Pancreas (tissue), 10 donors: Measurements from ENCODE around the gene DRAM2. TPM values are rescaled to one million over a fixed set of nuclear protein-coding genes. Genes with fewer than 3 reads are reported as not detected.

Experiments used
- ATAC-seq, 4 donors: fragments of 200-7000 bp; cut with Tn5 transposase; one replicate each; pipeline versions ENCODE4 v1.8.0 to v1.9.1; 2020; ENCODE audit warnings: mild to moderate bottlenecking in 4 of 4, moderate library complexity in 4 of 4
- DNase-seq, 6 donors: peaks; one replicate each; pipeline ENCODE4 v3.0.0-alpha.2; 2020
- FAIRE-seq: peaks from 2 replicates; lab custom pipeline; 2012; peaks lifted over from hg19 to GRCh38; lab: Jason Lieb, UNC
- H3K27ac ChIP-seq, 4 donors: fragments of 200-600 bp; sonication (generic); 1 replicate in 3 of 4; 2 replicates in 1 of 4; pipeline versions ENCODE4 v1.5.0 to v1.8.0; 2020
- H3K27me3 ChIP-seq, 4 donors: fragments of 200-600 bp; one replicate each; pipeline ENCODE4 v1.8.0; 2021
- H3K36me3 ChIP-seq, 3 donors: fragments of 200-600 bp; sonication (generic) in 1 of 3; one replicate each; pipeline versions ENCODE4 v1.5.0 to v1.8.0; 2020 to 2021
- H3K4me1 ChIP-seq, 3 donors: fragments of 200-600 bp; one replicate each; pipeline ENCODE4 v1.8.0; 2021
- H3K4me3 ChIP-seq, 4 donors: fragments of 200-600 bp; sonication (generic) in 2 of 4; one replicate each; pipeline versions ENCODE4 v1.5.0 to v1.8.0; 2020 to 2021
- H3K9me3 ChIP-seq, 4 donors: fragments of 200-600 bp; one replicate each; pipeline ENCODE4 v1.8.0; 2021
- CTCF ChIP-seq, 4 donors: fragments of 200-600 bp; sonication (generic) in 3 of 4; IDR thresholded peaks; one replicate each; pipeline versions ENCODE4 v1.5.0 to v1.8.0; 2021; ENCODE audit warnings: antibody characterized with exemption in 4 of 4
- WGBS, 2 donors: extraction: QIAGEN DNeasy Blood & Tissue Kit; methylation state at CpG; one replicate each; pipeline ENCODE4 v1.1.7; 2013; 5-methylcytosine and 5-hydroxymethylcytosine counted together
- intact Hi-C, 3 donors: fragments of 100-400 bp; cut with DNase I; formaldehyde crosslinking; loops; one replicate each; pipeline versions ENCODE4 v1.11.1 to v1.14.2; 2022
- polyA plus RNA-seq, 2 donors: library from polyadenylated mRNA; stranded (reverse); fragments of 200-250 nt; gene quantifications; one replicate each; pipeline ENCODE4 v1.2.3, GENCODE V29; 2013
- total RNA-seq, 6 donors: library from RNA; stranded (reverse); fragmentation: NEBNext Ultra II Directional in 4 of 6; extraction: Animal tissue kit (Norgen Biotek cat#: 25700) in 4 of 6; gene quantifications; one replicate each; pipeline versions ENCODE4 v1.2.1 to v1.2.4, GENCODE V29; 2021 to 2023
- donor health status: healthy with polysubstance abuse.
- donor health status: DM: no; HTN: no; CAD: no; lungs with moderate emphysema.
- donor health status: DM: no; HTN: no; CAD: no.
- donor health status: control.
- donor health status: control.
- donor health status: Bipolar disorder and iron deficiency.
- donor health status: DM: yes; HTN: yes; CAD: no.
- donor health status: DM: no; HTN: no; CAD: no.
- donor health status: DM: no; HTN: no; CAD: no.
- donor health status: DM: yes; HTN: yes; CAD: no.

Gene DRAM2
- total and polyA plus RNA-seq, 8 donors = 10.2 to 32.2 (median 16.6) TPM

DNA sequence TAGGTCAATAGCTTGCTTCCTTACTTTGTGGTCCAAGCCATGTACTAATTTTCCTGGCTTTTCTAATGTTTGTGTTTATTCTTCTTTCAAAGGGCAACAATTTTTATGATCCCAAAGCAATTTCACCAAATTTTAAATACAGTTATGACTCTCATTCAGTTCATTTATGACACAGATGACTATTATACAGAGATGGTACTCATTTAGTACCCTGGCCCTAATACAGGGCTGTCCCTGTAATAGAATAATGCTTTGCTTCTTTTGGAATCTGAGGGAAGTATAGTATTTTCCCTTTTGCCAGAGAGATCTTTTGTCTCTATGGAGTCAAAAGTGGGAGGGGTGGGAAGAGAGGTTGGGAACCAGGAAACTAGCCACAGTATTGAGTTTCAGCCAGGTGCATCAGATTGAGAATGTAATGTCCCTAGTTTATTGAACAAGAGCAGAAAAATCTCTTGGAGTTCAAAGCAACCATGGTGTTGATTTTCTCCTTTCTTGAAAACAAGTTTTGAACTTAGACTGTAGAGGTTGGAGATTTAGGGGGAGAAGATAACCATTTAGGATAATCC, 40.2 kb upstream of the DRAM2 start:
- ATAC-seq (no peak), DNase-seq (no peak), FAIRE-seq (no peak)
- Histone ChIP-seq H3K27me3 (no peaks in the 10 kb centered on the region), H3K36me3 (peaks cover 0 to 13% (median 0%) of the 10 kb centered on the region in 3 donors), H3K4me1 (peaks cover 0 to 6% (median 0%) of the 10 kb centered on the region in 3 donors), H3K27ac (no peak overlapping the region), H3K4me3 (no peak overlapping the region), H3K9me3 (no peaks in the 10 kb centered on the region)
- intact Hi-C loops = no loop called here
- TF ChIP-seq CTCF (IDR thresholded peaks at IDR 0.05) = no peak

- no peaks in the 10 kb centered on the region for H3K36me3 ChIP-seq
- ATAC-seq (no peak), DNase-seq (no peak), FAIRE-seq (no peak)
- intact Hi-C loops = no loop called here
- peaks cover 0 to under 1% (median 0%) of the 10 kb centered on the region in 3 donors for H3K4me1 ChIP-seq
- no peak overlapping the region for H3K4me3 ChIP-seq
- TF ChIP-seq CTCF (IDR thresholded peaks at IDR 0.05) = no peak
- no peak overlapping the region for H3K27ac ChIP-seq
- no peaks in the 10 kb centered on the region for H3K27me3 ChIP-seq
- no peaks in the 10 kb centered on the region for H3K9me3 ChIP-seq
- WGBS, 2 donors = 48 to 58% methylated on average over 1 of the region's 1 CpG
These were observed 36.8 kb upstream of the DRAM2 start for GRCh38 chr1:111176678-111177077.

DNA sequence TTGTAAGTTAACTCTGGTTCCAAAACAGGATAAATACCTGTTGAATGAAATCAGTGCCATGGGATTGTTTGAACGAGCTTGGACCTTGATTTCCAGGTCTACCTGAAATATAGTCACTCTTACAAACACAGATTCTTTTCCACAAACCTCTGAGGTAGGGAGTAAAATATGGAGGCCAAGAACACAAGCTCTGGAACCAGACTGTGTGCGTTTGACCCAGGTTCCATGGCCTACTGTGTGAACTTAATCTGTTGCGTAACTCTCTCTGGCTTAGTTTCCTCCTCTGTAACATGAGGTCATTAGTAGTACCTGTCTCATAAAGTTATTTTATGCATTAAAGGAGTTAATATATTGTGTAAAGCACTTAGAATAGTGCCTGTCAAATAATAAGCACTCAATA, 35.5 kb upstream of the DRAM2 start:
- ATAC-seq (no peak), FAIRE-seq (no peak), DNase-seq (no peak)
- H3K9me3 ChIP-seq = no peaks in the 10 kb centered on the region
- TF ChIP-seq CTCF (IDR thresholded peaks at IDR 0.05) = no peak
- intact Hi-C loops = no loop called here
- H3K36me3 ChIP-seq = no peaks in the 10 kb centered on the region
- 88 to 94% methylated on average over 3 of the region's 3 CpGs for WGBS, 2 donors
- no peak overlapping the region for H3K4me3 ChIP-seq
- H3K27me3 ChIP-seq = no peaks in the 10 kb centered on the region
- H3K27ac ChIP-seq = no peak overlapping the region
- no peaks in the 10 kb centered on the region for H3K4me1 ChIP-seq

- no peak for FAIRE-seq
- no peak overlapping the region for H3K27ac ChIP-seq
- H3K9me3 ChIP-seq = no peaks in the 10 kb centered on the region
- peaks cover 0 to 7% (median 7%) of the 10 kb centered on the region in 3 donors for H3K4me1 ChIP-seq
- no peak for ATAC-seq
- H3K27me3 ChIP-seq = no peaks in the 10 kb centered on the region
- intact Hi-C loops = no loop called here
- no peak overlapping the region for H3K4me3 ChIP-seq
- no peak for DNase-seq
- no peaks in the 10 kb centered on the region for H3K36me3 ChIP-seq
- no peak for TF ChIP-seq CTCF (IDR thresholded peaks at IDR 0.05)
These were observed 34.2 kb upstream of the DRAM2 start for GRCh38 chr1:111174070-111174469.

GRCh38 chr1:111172463-111172862, 32.6 kb upstream of the DRAM2 start:
- no peak for TF ChIP-seq CTCF (IDR thresholded peaks at IDR 0.05)

More at GRCh38 chr1:111172463-111172862, 32.6 kb upstream of the DRAM2 start:
- intact Hi-C loops = no loop called here
- H3K27me3 ChIP-seq = no peaks in the 10 kb centered on the region
- no peaks in the 10 kb centered on the region for H3K36me3 ChIP-seq
- H3K4me3 ChIP-seq = no peak overlapping the region
- no peak overlapping the region for H3K27ac ChIP-seq
- no peaks in the 10 kb centered on the region for H3K9me3 ChIP-seq
- peaks cover 0 to 8% (median 7%) of the 10 kb centered on the region in 3 donors for H3K4me1 ChIP-seq
- ATAC-seq = no peak
- no peak for DNase-seq
- FAIRE-seq = no peak
